Astrocyte (in vitro differentiated cells and primary cell): ENCODE measurements around the gene NCK2.

Source experiments
- EZH2 ChIP-seq: IDR thresholded peaks from 2 replicates; pipeline ENCODE4 v1.6.1; 2012; ENCODE audit warnings: mild to moderate bottlenecking, low read length, inconsistent platforms; ENCODE audit not compliant: insufficient read depth
- TF ChIP-seq, protein P1 (sequence below): IDR thresholded peaks from 2 replicates; pipeline ENCODE4 v1.5.1; 2011; ENCODE audit warnings: low read depth, mild to moderate bottlenecking, inconsistent platforms, low read length, moderate library complexity; ENCODE audit not compliant: insufficient read depth

DNA sequence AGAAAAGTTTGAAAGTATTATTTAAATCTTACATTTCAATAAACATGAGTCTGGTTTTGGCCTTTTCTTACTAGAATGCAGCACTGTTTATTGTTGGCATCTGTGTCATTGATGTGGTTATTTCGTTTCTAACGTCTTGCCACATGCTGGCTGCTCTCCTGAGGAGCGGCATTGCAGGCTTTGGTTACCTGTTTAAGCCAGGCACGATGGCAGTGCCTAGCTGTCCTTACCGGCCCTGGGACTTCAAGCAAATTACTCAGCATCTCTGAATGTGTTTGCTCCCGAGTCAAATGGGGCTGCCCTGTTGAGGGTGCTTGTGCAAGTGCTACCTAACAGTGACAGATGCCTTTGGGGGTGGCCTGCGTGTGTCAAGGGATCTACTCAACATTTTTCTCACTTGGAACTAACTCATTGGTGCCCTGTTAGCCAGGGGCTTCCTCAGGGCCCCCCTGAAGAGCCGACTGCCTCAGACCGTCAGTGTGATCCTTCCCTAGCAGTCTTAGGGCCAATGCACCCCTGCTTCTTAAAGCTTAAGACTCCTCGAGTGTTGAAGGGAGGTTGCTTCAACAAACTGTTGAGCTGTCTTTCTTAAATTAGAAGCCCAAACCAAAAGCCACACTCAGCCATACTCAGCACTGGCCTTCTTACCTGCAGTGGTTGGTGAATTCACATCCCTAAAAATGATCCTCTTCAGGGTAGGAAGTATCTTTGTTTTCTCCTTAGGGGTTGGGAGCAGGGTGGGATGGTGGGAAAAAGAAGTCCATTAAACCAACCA is 151.5 kb downstream of the NCK2 start:
- TF ChIP-seq, protein P1, sequence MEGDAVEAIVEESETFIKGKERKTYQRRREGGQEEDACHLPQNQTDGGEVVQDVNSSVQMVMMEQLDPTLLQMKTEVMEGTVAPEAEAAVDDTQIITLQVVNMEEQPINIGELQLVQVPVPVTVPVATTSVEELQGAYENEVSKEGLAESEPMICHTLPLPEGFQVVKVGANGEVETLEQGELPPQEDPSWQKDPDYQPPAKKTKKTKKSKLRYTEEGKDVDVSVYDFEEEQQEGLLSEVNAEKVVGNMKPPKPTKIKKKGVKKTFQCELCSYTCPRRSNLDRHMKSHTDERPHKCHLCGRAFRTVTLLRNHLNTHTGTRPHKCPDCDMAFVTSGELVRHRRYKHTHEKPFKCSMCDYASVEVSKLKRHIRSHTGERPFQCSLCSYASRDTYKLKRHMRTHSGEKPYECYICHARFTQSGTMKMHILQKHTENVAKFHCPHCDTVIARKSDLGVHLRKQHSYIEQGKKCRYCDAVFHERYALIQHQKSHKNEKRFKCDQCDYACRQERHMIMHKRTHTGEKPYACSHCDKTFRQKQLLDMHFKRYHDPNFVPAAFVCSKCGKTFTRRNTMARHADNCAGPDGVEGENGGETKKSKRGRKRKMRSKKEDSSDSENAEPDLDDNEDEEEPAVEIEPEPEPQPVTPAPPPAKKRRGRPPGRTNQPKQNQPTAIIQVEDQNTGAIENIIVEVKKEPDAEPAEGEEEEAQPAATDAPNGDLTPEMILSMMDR, result no peak
- TF ChIP-seq EZH2, result no peak
